Neural progenitor cell (in vitro differentiated cells): ENCODE results near the gene SLC22A23. TPM values are rescaled to one million over a fixed set of nuclear protein-coding genes. Genes with fewer than 3 reads are reported as not detected.
A peak's percentile ranks its signal among the peaks of the same experiment; 100 is the strongest.

Source experiments
- DNase-seq: peaks from one replicate; pipeline ENCODE4 v3.0.0-alpha.2; 2016; ENCODE audit warnings: low spot score
- H2AFZ ChIP-seq: fragments of 200-600 bp; sonication (generic); replicated peaks from 2 replicates; pipeline ENCODE4 v1.6.1; 2016; ENCODE audit warnings: antibody characterized with exemption
- H3F3A ChIP-seq: fragments of 200-600 bp; sonication (generic); 2 replicates; pipeline ENCODE4 v1.6.1; 2016; ENCODE audit warnings: antibody characterized with exemption, low read depth
- H3K27ac ChIP-seq: fragments of 200-600 bp; sonication (generic); 2 replicates; pipeline ENCODE4 v1.5.1; 2016; ENCODE audit warnings: mild to moderate bottlenecking
- H3K27me3 ChIP-seq: fragments of 200-600 bp; sonication (generic); 2 replicates; pipeline ENCODE4 v1.6.1; 2016; ENCODE audit warnings: mild to moderate bottlenecking, moderate library complexity
- H3K36me3 ChIP-seq: fragments of 200-600 bp; sonication (generic); 2 replicates; pipeline ENCODE4 v1.5.1; 2016
- H3K4me1 ChIP-seq: fragments of 200-600 bp; sonication (generic); 2 replicates; pipeline ENCODE4 v1.6.1; 2016; ENCODE audit warnings: mixed run types
- H3K4me2 ChIP-seq: fragments of 200-600 bp; sonication (generic); 2 replicates; pipeline ENCODE4 v1.6.1; 2016
- H3K4me3 ChIP-seq: fragments of 200-600 bp; sonication (generic); 2 replicates; pipeline ENCODE4 v1.5.1; 2016
- H3K79me2 ChIP-seq: fragments of 200-600 bp; sonication (generic); 2 replicates; pipeline ENCODE4 v1.6.1; 2016; ENCODE audit warnings: low read depth
- H3K9ac ChIP-seq: fragments of 200-600 bp; sonication (generic); 2 replicates; pipeline ENCODE4 v1.6.1; 2016
- H3K9me3 ChIP-seq: fragments of 200-600 bp; sonication (generic); 2 replicates; pipeline ENCODE4 v1.5.1; 2016; ENCODE audit warnings: low read depth
- H4K20me1 ChIP-seq: fragments of 200-600 bp; sonication (generic); 2 replicates; pipeline ENCODE4 v1.6.1; 2016; ENCODE audit warnings: low read depth
- H3K27ac Mint-ChIP-seq: 3 replicates; pipeline ENCODE4 v1.8.0; 2021; ENCODE audit warnings: mixed read lengths
- H3K27me3 Mint-ChIP-seq: 2 replicates; pipeline ENCODE4 v1.8.0; 2022; ENCODE audit warnings: low read depth, mild to moderate bottlenecking, inconsistent platforms, moderate library complexity, mixed read lengths; ENCODE audit not compliant: insufficient read depth
- H3K36me3 Mint-ChIP-seq: 3 replicates; pipeline ENCODE4 v1.8.0; 2021; ENCODE audit warnings: mixed read lengths
- H3K4me1 Mint-ChIP-seq: 3 replicates; pipeline ENCODE4 v1.8.0; 2021; ENCODE audit warnings: mixed read lengths
- H3K4me3 Mint-ChIP-seq: 3 replicates; pipeline ENCODE4 v1.8.0; 2021; ENCODE audit warnings: mild to moderate bottlenecking, moderate library complexity, mixed read lengths
- H3K9me3 Mint-ChIP-seq: 3 replicates; pipeline ENCODE4 v1.8.0; 2020; ENCODE audit warnings: mixed read lengths
- CTCF ChIP-seq: fragments of 200-600 bp; sonication (generic); IDR thresholded peaks from 2 replicates; pipeline ENCODE4 v1.5.1; 2017; ENCODE audit warnings: antibody characterized with exemption, mild to moderate bottlenecking
- EZH2 ChIP-seq: fragments of 200-600 bp; sonication (generic); IDR thresholded peaks from 2 replicates; pipeline ENCODE4 v1.6.1; 2017; ENCODE audit warnings: antibody characterized with exemption, mild to moderate bottlenecking, moderate library complexity
- EZH2phosphoT487 ChIP-seq: fragments of 200-600 bp; sonication (generic); IDR thresholded peaks from 2 replicates; pipeline ENCODE4 v1.6.1; 2017; ENCODE audit warnings: antibody characterized with exemption
- total RNA-seq: library from RNA; depleted of rRNA; stranded (reverse); fragments of >200 nt; gene quantifications from 2 replicates; pipeline ENCODE4 v1.2.3, GENCODE V29; 2015; ENCODE audit warnings: low replicate concordance

SLC22A23 gene
- total RNA-seq, 1 donor from 2014 or later, result 0.99 TPM

GRCh38 chr6:3270258-3270657 lies 186.6 kb downstream of the SLC22A23 start:
- peaks cover 19% of the 10 kb centered on the region for H4K20me1 ChIP-seq
- H3K9me3 ChIP-seq, result no peaks in the 10 kb centered on the region
- no peak overlapping the region for H3K27ac ChIP-seq
- Mint-ChIP-seq H3K4me3 (no peak overlapping the region), H3K27ac (peak overlapping the region; percentile 5), H3K4me1 (peaks cover 2% of the 10 kb centered on the region), H3K27me3 (peaks cover 5% of the 10 kb centered on the region), H3K36me3 (peaks cover 34% of the 10 kb centered on the region), H3K9me3 (no peaks in the 10 kb centered on the region)
- H3F3A ChIP-seq, result no peaks in the 10 kb centered on the region
- no peaks in the 10 kb centered on the region for H3K27me3 ChIP-seq
- no peak overlapping the region for H3K4me3 ChIP-seq
- TF ChIP-seq EZH2 (no peak), EZH2phosphoT487 (no peak), CTCF (no peak)
- H3K4me1 ChIP-seq, result no peaks in the 10 kb centered on the region
- H3K9ac ChIP-seq, result no peak overlapping the region
- no peak overlapping the region for H2AFZ ChIP-seq
- no peak overlapping the region for H3K4me2 ChIP-seq
- H3K79me2 ChIP-seq, result peaks cover 7% of the 10 kb centered on the region
- no peaks in the 10 kb centered on the region for H3K36me3 ChIP-seq
- DNase-seq, result no peak

GRCh38 chr6:3269281-3269975 lies 187.4 kb downstream of the SLC22A23 start:
- no peak for DNase-seq
- Histone ChIP-seq H3K27ac (no peak overlapping the region), H2AFZ (no peak overlapping the region), H3K4me1 (no peaks in the 10 kb centered on the region), H3K79me2 (peaks cover 7% of the 10 kb centered on the region), H3K36me3 (no peaks in the 10 kb centered on the region), H3K27me3 (no peaks in the 10 kb centered on the region), H3K4me3 (no peak overlapping the region), H3K9ac (no peak overlapping the region), H3K4me2 (no peak overlapping the region), H4K20me1 (peaks cover 19% of the 10 kb centered on the region), H3F3A (no peaks in the 10 kb centered on the region), H3K9me3 (no peaks in the 10 kb centered on the region)
- Mint-ChIP-seq H3K4me3 (no peak overlapping the region), H3K9me3 (no peaks in the 10 kb centered on the region), H3K27me3 (peaks cover 5% of the 10 kb centered on the region), H3K27ac (no peak overlapping the region), H3K36me3 (peaks cover 33% of the 10 kb centered on the region), H3K4me1 (peaks cover 7% of the 10 kb centered on the region)
- TF ChIP-seq EZH2 (no peak), CTCF (no peak), EZH2phosphoT487 (no peak)

- Histone ChIP-seq H4K20me1 (peaks cover 22% of the 10 kb centered on the region), H3K4me2 (no peak overlapping the region), H3K27me3 (no peaks in the 10 kb centered on the region), H3K36me3 (no peaks in the 10 kb centered on the region), H3K27ac (no peak overlapping the region), H3K79me2 (peaks cover 10% of the 10 kb centered on the region), H3K4me1 (no peaks in the 10 kb centered on the region), H3K4me3 (no peak overlapping the region), H3K9me3 (no peaks in the 10 kb centered on the region), H3K9ac (no peak overlapping the region), H3F3A (no peaks in the 10 kb centered on the region), H2AFZ (no peak overlapping the region)
- Mint-ChIP-seq H3K27me3 (peaks cover 5% of the 10 kb centered on the region), H3K9me3 (no peaks in the 10 kb centered on the region), H3K4me3 (no peak overlapping the region), H3K27ac (no peak overlapping the region), H3K36me3 (peaks cover 27% of the 10 kb centered on the region), H3K4me1 (peaks cover 7% of the 10 kb centered on the region)
- DNase-seq, result no peak
- TF ChIP-seq CTCF, result no peak
- no peak for TF ChIP-seq EZH2
- no peak for TF ChIP-seq EZH2phosphoT487
Observed at GRCh38 chr6:3268680-3269079, 188.2 kb downstream of the SLC22A23 start.
